ENCODE results near the gene SKAP1.

- TF ChIP-seq CTCF (IDR thresholded peaks at IDR 0.05; ENCODE audit: insufficient read depth, low read length): no peak
- no peak for TF ChIP-seq POLR2AphosphoS5 (IDR thresholded peaks at IDR 0.05; ENCODE audit: low read depth)
- no peak for TF ChIP-seq GABPA (IDR thresholded peaks at IDR 0.05; ENCODE audit: low read depth)
- TF ChIP-seq REST (IDR thresholded peaks at IDR 0.05; ENCODE audit: insufficient replicate concordance, low read depth): no peak
Measured at GRCh38 chr17:48176471-48176855, 253.6 kb downstream of the SKAP1 start.

Data from HL-60 (cell line).